K562 (cell line): Measurements from ENCODE around the gene LMTK2. TPM values are rescaled to one million over a fixed set of nuclear protein-coding genes. Genes with fewer than 3 reads are reported as not detected.

Experiments
- ATAC-seq: fragments of 200-7000 bp; cut with Tn5 transposase; 3 replicates; pipeline ENCODE4 v1.9.1; 2020; ENCODE audit warnings: moderate library complexity
- BruUV-seq: library from RNA; stranded (reverse); fragments of 400-500 nt; replicated peaks from 2 replicates; lab custom pipeline; 2021; lab: Mats Ljungman, UMichigan
- CTCF ChIA-PET: fragments of 300-600 bp; formaldehyde crosslinking; extraction: SDS; loops from one replicate; lab custom pipeline; 2021; ENCODE audit warnings: low intra/inter-chr PET ratio; lab: Yijun Ruan, JAX
- POLR2A ChIA-PET: fragments of 300-600, 350-650 bp; sonication (Branson Sonifier 250); formaldehyde crosslinking; extraction: SDS; loops from one replicate; lab custom pipeline; 2021; ENCODE audit warnings: antibody characterized with exemption, inconsistent platforms; lab: Yijun Ruan, JAX
- DNase-seq, 4 experiments: peaks; one replicate each; pipeline versions ENCODE4 v3.0.0 to v3.0.0-alpha.2; 2011 to 2018; ENCODE audit warnings: low spot score in 3 of 4, mixed read lengths in 3 of 4; ENCODE audit errors: extremely low read depth in 1 of 4
- FAIRE-seq: peaks from 2 replicates; lab custom pipeline; 2011; peaks lifted over from hg19 to GRCh38; lab: Jason Lieb, UNC
- H2AFZ ChIP-seq: 2 replicates; pipeline ENCODE4 v1.6.0; 2011; ENCODE audit warnings: low read depth, low read length, control low read depth, inconsistent platforms
- H3K27ac ChIP-seq: fragments of 200-600 bp; 3 replicates; pipeline ENCODE4 v1.8.0; 2011; ENCODE audit warnings: low read depth, mild to moderate bottlenecking, control low read depth, inconsistent platforms, low read length, moderate library complexity, mixed read lengths; ENCODE audit errors: extremely low read depth
- H3K27me3 ChIP-seq, 2 experiments: fragments of 300-600 bp in 1 of 2; 2 replicates in 1 of 2; 3 replicates in 1 of 2; pipeline versions ENCODE4 v1.6.0 to v1.8.0; 2011; ENCODE audit warnings: inconsistent platforms in 2 of 2, low read length in 2 of 2, mild to moderate bottlenecking in 1 of 2, mixed read lengths in 1 of 2, moderate library complexity in 1 of 2; ENCODE audit not compliant: control insufficient read depth in 2 of 2, insufficient read depth in 2 of 2
- H3K36me3 ChIP-seq: fragments of 300-600 bp; 3 replicates; pipeline ENCODE4 v1.8.0; 2011; ENCODE audit warnings: mild to moderate bottlenecking, low read length, inconsistent platforms; ENCODE audit not compliant: control insufficient read depth, insufficient read depth
- H3K4me1 ChIP-seq, 2 experiments: fragments of 200-600 bp in 1 of 2; replicated peaks in 1 of 2; 2 replicates in 1 of 2; 3 replicates in 1 of 2; pipeline versions ENCODE4 v1.5.1 to v1.8.0; 2011; ENCODE audit warnings: inconsistent platforms in 2 of 2, low read length in 2 of 2, mild to moderate bottlenecking in 1 of 2, mixed read lengths in 1 of 2, moderate library complexity in 1 of 2; ENCODE audit not compliant: control insufficient read depth in 2 of 2, insufficient read depth in 2 of 2
- H3K4me2 ChIP-seq: 2 replicates; pipeline ENCODE4 v1.6.1; 2011; ENCODE audit warnings: low read length, control low read depth, inconsistent platforms, mixed read lengths; ENCODE audit not compliant: insufficient read depth
- H3K4me3 ChIP-seq: fragments of 200-600 bp; sonication (generic), shearing (Covaris generic); 2 replicates; pipeline ENCODE4 v1.5.1; 2016; ENCODE audit warnings: control low read depth, inconsistent platforms
- H3K79me2 ChIP-seq: fragments of 200-600 bp; 3 replicates; pipeline ENCODE4 v1.8.0; 2011; ENCODE audit warnings: low read length, inconsistent platforms; ENCODE audit not compliant: control insufficient read depth, insufficient read depth
- H3K9ac ChIP-seq, 2 experiments: 2 replicates each; pipeline versions ENCODE4 v1.6.0 to v1.6.1; 2011; ENCODE audit warnings: low read depth in 2 of 2, low read length in 2 of 2, control low read depth in 1 of 2, inconsistent platforms in 1 of 2, mild to moderate bottlenecking in 1 of 2, mixed read lengths in 1 of 2; ENCODE audit not compliant: insufficient read depth in 1 of 2
- H3K9me1 ChIP-seq: one replicate; pipeline ENCODE4 v1.6.0; 2011; ENCODE audit warnings: inconsistent platforms, mild to moderate bottlenecking, low read length, moderate library complexity; ENCODE audit not compliant: control insufficient read depth, insufficient read depth
- H3K9me3 ChIP-seq: replicated peaks from 2 replicates; pipeline ENCODE4 v1.5.1; 2011; ENCODE audit warnings: low read depth, low read length, inconsistent platforms; ENCODE audit not compliant: control insufficient read depth, insufficient read depth
- H4K20me1 ChIP-seq: replicated peaks from 2 replicates; pipeline ENCODE4 v1.6.1; 2011; ENCODE audit warnings: low read length, inconsistent platforms, mixed read lengths; ENCODE audit not compliant: control insufficient read depth, insufficient read depth
- CBFB ChIP-seq: sonication (generic); formaldehyde crosslinking; IDR thresholded peaks from 2 replicates; pipeline ENCODE4 v1.4.0; 2020; ENCODE audit warnings: mild to moderate bottlenecking, missing genetic modification reagents
- CBX8 ChIP-seq: fragments of 200-600 bp; sonication (generic); IDR thresholded peaks from 2 replicates; pipeline ENCODE4 v1.6.1; 2012; ENCODE audit warnings: borderline replicate concordance, mixed run types, low read depth, mild to moderate bottlenecking, moderate library complexity, mixed read lengths, low read length, control low read depth, inconsistent platforms; ENCODE audit not compliant: poor library complexity, severe bottlenecking; ENCODE audit errors: extremely low read depth
- HDAC2 ChIP-seq: fragments of 450-650 bp; IDR thresholded peaks from 2 replicates; pipeline ENCODE4 v1.6.1; 2016; ENCODE audit warnings: mild to moderate bottlenecking
- MYC ChIP-seq, 2 experiments: fragments of 250-450 bp in 1 of 2; sonication (Bioruptor Pico) in 1 of 2; IDR thresholded peaks; 2 replicates each; pipeline versions ENCODE4 v1.5.1 to v1.6.1; 2012 to 2021; ENCODE audit warnings: low read depth in 2 of 2, borderline replicate concordance in 1 of 2, improper control_type of control experiment in 1 of 2, low read length in 1 of 2, mild to moderate bottlenecking in 1 of 2, moderate library complexity in 1 of 2
- NELFE ChIP-seq: IDR thresholded peaks from 2 replicates; pipeline ENCODE4 v1.6.1; 2011; ENCODE audit warnings: mild to moderate bottlenecking; ENCODE audit not compliant: insufficient read depth, insufficient read length
- NR2F6 ChIP-seq: fragments of 450-650 bp; formaldehyde crosslinking; IDR thresholded peaks from 2 replicates; pipeline ENCODE4 v1.4.0; 2020; ENCODE audit warnings: mild to moderate bottlenecking
- WGBS: fragments of 100-300 bp; shearing (Covaris generic); methylation state at CpG from one replicate; pipeline ENCODE4 v1.1.6; 2016; ENCODE audit warnings: low coverage, mixed read lengths; ENCODE audit not compliant: insufficient coverage; ENCODE audit errors: missing lambda C conversion rate; 5-methylcytosine and 5-hydroxymethylcytosine counted together
- in situ Hi-C: fragments of 300-500 bp; cut with MboI; formaldehyde crosslinking; loops from 4 replicates; pipeline ENCODE4 v1.15.0; 2018; ENCODE audit warnings: inconsistent platforms, mixed read lengths
- intact Hi-C: fragments of 100-400 bp; cut with micrococcal nuclease; formaldehyde crosslinking; loops from 2 replicates; pipeline ENCODE4 v1.14.2; 2022
- polyA plus RNA-seq, 8 experiments: library from polyadenylated mRNA; depleted of rRNA in 4 of 8; stranded (reverse) in 5 of 8; unstranded in 3 of 8; fragments of >200 nt; fragmentation: Nextera tagmentation in 2 of 8; fragmentation: Illumina TruSeq in 1 of 8; extraction: Ambion mirVana in 2 of 8; extraction: Trizol in 1 of 8; gene quantifications; 2 replicates each; pipeline versions ENCODE4 v1.2.1 to v1.2.3, GENCODE V29; 2011 to 2014; ENCODE audit warnings: inconsistent platforms in 1 of 8, missing spikeins in 1 of 8
- total RNA-seq, 7 experiments: library from RNA; depleted of rRNA in 6 of 7; stranded (reverse); fragments of >200 nt in 6 of 7; fragmentation: Illumina TruSeq in 2 of 7; extraction: Trizol in 2 of 7; gene quantifications; 2 replicates each; pipeline versions ENCODE4 v1.2.1 to v1.2.3, GENCODE V29; 2011 to 2021; ENCODE audit warnings: low replicate concordance in 1 of 7
- TF ChIP-seq, protein P1 (sequence below): sonication (generic); formaldehyde crosslinking; IDR thresholded peaks from 2 replicates; pipeline ENCODE4 v1.8.1; 2023; ENCODE audit warnings: missing genetic modification reagents, mild to moderate bottlenecking, borderline replicate concordance

LMTK2 gene
- total and polyA plus RNA-seq, 9 of the 15 experiments (the other 6 are each of a cell fraction or from before 2014, with no cell fraction given) = 0.78 to 16.4 (median 6.3) TPM

DNA sequence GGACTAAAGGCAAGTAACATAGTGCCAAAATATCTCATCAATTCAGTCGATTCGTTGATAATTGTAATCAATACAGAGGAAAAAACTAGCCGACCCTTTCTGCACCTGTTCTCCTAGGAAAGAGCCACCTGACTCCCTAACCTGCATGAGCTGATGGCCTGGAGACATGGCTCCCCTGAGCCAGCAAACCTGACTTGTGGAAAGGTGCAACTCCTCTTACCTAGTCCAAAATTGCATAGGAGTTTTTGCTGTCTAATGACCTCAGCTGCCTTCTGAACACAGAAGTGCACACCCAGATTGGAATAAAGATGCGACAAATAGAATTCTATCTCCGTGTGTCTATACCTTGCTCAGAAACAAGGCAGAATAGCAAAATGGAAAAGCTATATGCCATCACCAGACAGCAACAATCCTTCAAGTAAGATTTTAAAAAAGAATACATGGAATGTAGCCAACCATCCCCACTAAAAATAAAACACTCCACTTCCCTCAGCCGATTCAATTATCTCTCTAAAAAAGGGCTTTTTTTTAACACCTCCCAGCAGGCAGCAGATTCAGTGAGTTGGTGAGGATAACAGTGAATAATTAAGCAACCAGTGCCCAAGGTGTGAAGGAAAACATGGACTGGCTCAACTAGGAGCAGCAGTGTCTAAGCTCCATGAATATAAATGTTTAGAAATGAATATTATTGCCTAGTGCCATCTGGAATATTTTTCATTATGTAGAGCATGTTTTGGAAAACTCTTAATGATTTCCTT, 26.6 kb upstream of the LMTK2 start:
- no peak for ATAC-seq
- no TSS peak for BruUV-seq
- CTCF ChIA-PET = no interaction called here

More for the DNA sequence above, 26.6 kb upstream of the LMTK2 start:
- peak; percentile 54 for TF ChIP-seq CBX8
- no peak for TF ChIP-seq NELFE
- TF ChIP-seq NR2F6 (CRISPR knock-in tag) = no peak
- TF ChIP-seq, protein P1, sequence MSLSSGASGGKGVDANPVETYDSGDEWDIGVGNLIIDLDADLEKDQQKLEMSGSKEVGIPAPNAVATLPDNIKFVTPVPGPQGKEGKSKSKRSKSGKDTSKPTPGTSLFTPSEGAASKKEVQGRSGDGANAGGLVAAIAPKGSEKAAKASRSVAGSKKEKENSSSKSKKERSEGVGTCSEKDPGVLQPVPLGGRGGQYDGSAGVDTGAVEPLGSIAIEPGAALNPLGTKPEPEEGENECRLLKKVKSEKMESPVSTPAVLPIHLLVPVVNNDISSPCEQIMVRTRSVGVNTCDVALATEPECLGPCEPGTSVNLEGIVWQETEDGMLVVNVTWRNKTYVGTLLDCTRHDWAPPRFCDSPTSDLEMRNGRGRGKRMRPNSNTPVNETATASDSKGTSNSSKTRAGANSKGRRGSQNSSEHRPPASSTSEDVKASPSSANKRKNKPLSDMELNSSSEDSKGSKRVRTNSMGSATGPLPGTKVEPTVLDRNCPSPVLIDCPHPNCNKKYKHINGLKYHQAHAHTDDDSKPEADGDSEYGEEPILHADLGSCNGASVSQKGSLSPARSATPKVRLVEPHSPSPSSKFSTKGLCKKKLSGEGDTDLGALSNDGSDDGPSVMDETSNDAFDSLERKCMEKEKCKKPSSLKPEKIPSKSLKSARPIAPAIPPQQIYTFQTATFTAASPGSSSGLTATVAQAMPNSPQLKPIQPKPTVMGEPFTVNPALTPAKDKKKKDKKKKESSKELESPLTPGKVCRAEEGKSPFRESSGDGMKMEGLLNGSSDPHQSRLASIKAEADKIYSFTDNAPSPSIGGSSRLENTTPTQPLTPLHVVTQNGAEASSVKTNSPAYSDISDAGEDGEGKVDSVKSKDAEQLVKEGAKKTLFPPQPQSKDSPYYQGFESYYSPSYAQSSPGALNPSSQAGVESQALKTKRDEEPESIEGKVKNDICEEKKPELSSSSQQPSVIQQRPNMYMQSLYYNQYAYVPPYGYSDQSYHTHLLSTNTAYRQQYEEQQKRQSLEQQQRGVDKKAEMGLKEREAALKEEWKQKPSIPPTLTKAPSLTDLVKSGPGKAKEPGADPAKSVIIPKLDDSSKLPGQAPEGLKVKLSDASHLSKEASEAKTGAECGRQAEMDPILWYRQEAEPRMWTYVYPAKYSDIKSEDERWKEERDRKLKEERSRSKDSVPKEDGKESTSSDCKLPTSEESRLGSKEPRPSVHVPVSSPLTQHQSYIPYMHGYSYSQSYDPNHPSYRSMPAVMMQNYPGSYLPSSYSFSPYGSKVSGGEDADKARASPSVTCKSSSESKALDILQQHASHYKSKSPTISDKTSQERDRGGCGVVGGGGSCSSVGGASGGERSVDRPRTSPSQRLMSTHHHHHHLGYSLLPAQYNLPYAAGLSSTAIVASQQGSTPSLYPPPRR (CRISPR knock-in tag) = no peak
- no peak for TF ChIP-seq MYC (IDR thresholded peaks at IDR 0.05; ENCODE audit: low read depth, low read length)
- no peak for TF ChIP-seq MYC (CRISPR knock-in tag; IDR thresholded peaks at IDR 0.05; ENCODE audit: borderline replicate concordance, low read depth)
- no peak for TF ChIP-seq HDAC2
- no peak for TF ChIP-seq CBFB (CRISPR knock-in tag)
- Histone ChIP-seq H3K4me3 (no peak overlapping the region), H3K27ac (no peak overlapping the region), H3K4me2 (no peak overlapping the region), H3K4me1 (no peaks in the 10 kb centered on the region), H3K9ac (no peak overlapping the region), H3K9me3 (no peaks in the 10 kb centered on the region), H3K27me3 (peaks cover 29 to 32% of the 10 kb centered on the region in 2 experiments), H4K20me1 (no peaks in the 10 kb centered on the region), H3K79me2 (no peaks in the 10 kb centered on the region), H3K9me1 (no peaks in the 10 kb centered on the region), H3K36me3 (no peaks in the 10 kb centered on the region), H2AFZ (no peak overlapping the region)
- POLR2A ChIA-PET = interaction anchor here (1.0 kb wide), 1 partner anchor 17 kb away, joined by 3 read pairs; no protein-coding TSS in a partner anchor
- in situ Hi-C loops = no loop called here
- 4% methylated on average over 6 of the region's 6 CpGs for WGBS
- no peak for FAIRE-seq
- intact Hi-C loops = no loop called here
- no peak for DNase-seq
